NAMALWA (cell line): ENCODE results near the gene FAM117A.
"Not testable (repeated sequence)": the region's sequence is repeated elsewhere in the genome, so short reads cannot be mapped to it uniquely, and the experiment has no call there.

Experiments
- DNase-seq: peaks from one replicate; pipeline ENCODE4 v3.0.0-alpha.2; 2015; ENCODE audit warnings: low spot score

FAM117A gene

GRCh38 chr17:49739641-49740271 lies 24.2 kb downstream of the FAM117A start:
- DNase-seq, result peak; percentile 98

- no peak for DNase-seq
Measured at GRCh38 chr17:49738456-49739163, 25.3 kb downstream of the FAM117A start.

- DNase-seq, result no peak
Measured at GRCh38 chr17:49734515-49735490, 29.1 kb downstream of the FAM117A start.

- DNase-seq, result no peak
Measured at GRCh38 chr17:49731435-49731831, 32.5 kb downstream of the FAM117A start.

GRCh38 chr17:49730785-49731434 lies 33.0 kb downstream of the FAM117A start:
- no peak for DNase-seq

GRCh38 chr17:49730078-49730784 lies 33.7 kb downstream of the FAM117A start:
- DNase-seq, result no peak

GRCh38 chr17:49729069-49729468 lies 34.9 kb downstream of the FAM117A start:
- DNase-seq, result no peak

GRCh38 chr17:49728425-49728824 lies 35.5 kb downstream of the FAM117A start:
- DNase-seq, result no peak

- no peak for DNase-seq
Measured at GRCh38 chr17:49727380-49727779, 36.6 kb downstream of the FAM117A start.

GRCh38 chr17:49725452-49726130 lies 38.3 kb downstream of the FAM117A start:
- no peak for DNase-seq

- DNase-seq, result not testable (repeated sequence)
Measured at GRCh38 chr17:49724552-49724951, 39.4 kb downstream of the FAM117A start.

GRCh38 chr17:49723423-49723822 lies 40.5 kb downstream of the FAM117A start:
- no peak for DNase-seq

GRCh38 chr17:49722066-49722465 lies 41.9 kb downstream of the FAM117A start:
- DNase-seq, result no peak

GRCh38 chr17:49717371-49717861 lies 46.5 kb downstream of the FAM117A start:
- DNase-seq, result no peak

GRCh38 chr17:49716668-49717364 lies 47.1 kb downstream of the FAM117A start:
- no peak for DNase-seq

- DNase-seq, result no peak
Measured at GRCh38 chr17:49715717-49716279, 48.1 kb downstream of the FAM117A start.

- no peak for DNase-seq
Measured at GRCh38 chr17:49715216-49715615, 48.7 kb downstream of the FAM117A start.

- DNase-seq, result no peak
Measured at GRCh38 chr17:49708515-49709183, 55.3 kb downstream of the FAM117A start.
